ENCODE results near the gene PACRG.

PACRG gene

GRCh38 chr6:163356324-163356723 is 628.5 kb downstream of the PACRG start:
- Histone ChIP-seq H3K9me3 (ENCODE audit: control insufficient read depth, low read length) (no peaks in the 10 kb centered on the region), H3K4me1 (ENCODE audit: control insufficient read depth, insufficient read depth, low read length, poor library complexity, severe bottlenecking) (peaks cover 27% of the 10 kb centered on the region), H3K4me3 (ENCODE audit: extremely low read depth, insufficient read depth, low read length, poor library complexity, severe bottlenecking) (no peak overlapping the region), H3K27ac (ENCODE audit: low read depth, low read length, severe bottlenecking) (peak overlapping the region; percentile 98), H3K36me3 (ENCODE audit: control insufficient read depth, insufficient read depth, low read length) (no peaks in the 10 kb centered on the region)
- 45 to 63% methylated on average over 2 to 4 of the region's 13 CpGs for WGBS, 2 experiments (ENCODE audit: insufficient coverage in 2 of 2)

GRCh38 chr6:163356743-163357142 is 629.0 kb downstream of the PACRG start:
- Histone ChIP-seq H3K4me3 (ENCODE audit: extremely low read depth, insufficient read depth, low read length, poor library complexity, severe bottlenecking) (no peak overlapping the region), H3K36me3 (ENCODE audit: control insufficient read depth, insufficient read depth, low read length) (no peaks in the 10 kb centered on the region), H3K9me3 (ENCODE audit: control insufficient read depth, low read length) (no peaks in the 10 kb centered on the region), H3K4me1 (ENCODE audit: control insufficient read depth, insufficient read depth, low read length, poor library complexity, severe bottlenecking) (peaks cover 27% of the 10 kb centered on the region), H3K27ac (ENCODE audit: low read depth, low read length, severe bottlenecking) (peak overlapping the region; percentile 48)
- 86 to 89% methylated on average over 6 of the region's 6 CpGs for WGBS, 2 experiments (ENCODE audit: insufficient coverage in 2 of 2)

GRCh38 chr6:163364641-163365040 is 636.9 kb downstream of the PACRG start:
- Histone ChIP-seq H3K9me3 (ENCODE audit: control insufficient read depth, low read length) (no peaks in the 10 kb centered on the region), H3K4me1 (ENCODE audit: control insufficient read depth, insufficient read depth, low read length, poor library complexity, severe bottlenecking) (no peaks in the 10 kb centered on the region), H3K27ac (ENCODE audit: low read depth, low read length, severe bottlenecking) (no peak overlapping the region), H3K4me3 (ENCODE audit: extremely low read depth, insufficient read depth, low read length, poor library complexity, severe bottlenecking) (no peak overlapping the region), H3K36me3 (ENCODE audit: control insufficient read depth, insufficient read depth, low read length) (no peaks in the 10 kb centered on the region)
- WGBS, 2 experiments (ENCODE audit: insufficient coverage in 2 of 2): 95 to 96% methylated on average over 13 of the region's 13 CpGs

Measured in mesodermal cell (in vitro differentiated cells).